AG04450 (cell line): ENCODE results near the gene ECT2. TPM values are rescaled to one million over a fixed set of nuclear protein-coding genes. Genes with fewer than 3 reads are reported as not detected.
"Not testable (repeated sequence)": the region's sequence is repeated elsewhere in the genome, so short reads cannot be mapped to it uniquely, and the experiment has no call there.

Source experiments
- CTCF ChIA-PET: fragments of 300-600, 350-600 bp; formaldehyde crosslinking; extraction: SDS; loops from one replicate; lab custom pipeline; 2022; ENCODE audit warnings: antibody characterized with exemption, inconsistent platforms; lab: Charles Lee
- POLR2A ChIA-PET: fragments of 350-600 bp; formaldehyde crosslinking; extraction: SDS; loops from one replicate; lab custom pipeline; 2021; ENCODE audit warnings: antibody characterized with exemption, inconsistent platforms; lab: Yijun Ruan, JAX
- DNase-seq: peaks from one replicate; pipeline ENCODE4 v3.0.0-alpha.2; 2011; ENCODE audit warnings: low read depth, low spot score
- H3K27ac ChIP-seq: one replicate; pipeline ENCODE4 v1.5.1; 2012; ENCODE audit warnings: low read depth, low read length, control low read depth
- H3K27me3 ChIP-seq: one replicate; pipeline ENCODE4 v1.6.0; 2012; ENCODE audit warnings: low read length; ENCODE audit not compliant: control insufficient read depth, insufficient read depth
- H3K4me3 ChIP-seq: 2 replicates; pipeline ENCODE4 v1.5.1; 2011; ENCODE audit warnings: mild to moderate bottlenecking, low read depth, low read length, control low read depth
- H3K9me3 ChIP-seq: 2 replicates; pipeline ENCODE4 v1.5.1; 2012; ENCODE audit warnings: low read length; ENCODE audit not compliant: control insufficient read depth, insufficient read depth
- polyA plus RNA-seq: library from polyadenylated mRNA; depleted of rRNA; stranded (reverse); fragments of >200 nt; gene quantifications from 2 replicates; pipeline ENCODE4 v1.2.3, GENCODE V29; 2011
- TF ChIP-seq, protein P1 (sequence below): IDR thresholded peaks from 2 replicates; pipeline ENCODE4 v1.5.1; 2011; ENCODE audit warnings: low read depth, low read length, control low read depth, inconsistent platforms

ECT2 gene
- polyA plus RNA-seq, 1 experiment, result 21.8 TPM

DNA sequence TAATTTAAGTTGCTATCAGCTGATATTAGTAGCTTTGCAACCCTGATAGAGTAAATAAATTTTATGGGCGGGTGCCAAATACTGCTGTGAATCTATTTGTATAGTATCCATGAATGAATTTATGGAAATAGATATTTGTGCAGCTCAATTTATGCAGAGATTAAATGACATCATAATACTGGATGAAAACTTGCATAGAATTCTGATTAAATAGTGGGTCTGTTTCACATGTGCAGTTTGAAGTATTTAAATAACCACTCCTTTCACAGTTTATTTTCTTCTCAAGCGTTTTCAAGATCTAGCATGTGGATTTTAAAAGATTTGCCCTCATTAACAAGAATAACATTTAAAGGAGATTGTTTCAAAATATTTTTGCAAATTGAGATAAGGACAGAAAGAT is 70.0 kb downstream of the ECT2 start:
- CTCF ChIA-PET, result interaction anchor here (1.0 to 1.2 kb wide), 2 partner anchors 10 to 16 kb away, joined by 3 to 4 read pairs; no protein-coding TSS in a partner anchor
- no peak for DNase-seq
- POLR2A ChIA-PET, result no interaction called here
- no peaks in the 10 kb centered on the region for H3K27me3 ChIP-seq
- no peak overlapping the region for H3K27ac ChIP-seq
- TF ChIP-seq, protein P1, sequence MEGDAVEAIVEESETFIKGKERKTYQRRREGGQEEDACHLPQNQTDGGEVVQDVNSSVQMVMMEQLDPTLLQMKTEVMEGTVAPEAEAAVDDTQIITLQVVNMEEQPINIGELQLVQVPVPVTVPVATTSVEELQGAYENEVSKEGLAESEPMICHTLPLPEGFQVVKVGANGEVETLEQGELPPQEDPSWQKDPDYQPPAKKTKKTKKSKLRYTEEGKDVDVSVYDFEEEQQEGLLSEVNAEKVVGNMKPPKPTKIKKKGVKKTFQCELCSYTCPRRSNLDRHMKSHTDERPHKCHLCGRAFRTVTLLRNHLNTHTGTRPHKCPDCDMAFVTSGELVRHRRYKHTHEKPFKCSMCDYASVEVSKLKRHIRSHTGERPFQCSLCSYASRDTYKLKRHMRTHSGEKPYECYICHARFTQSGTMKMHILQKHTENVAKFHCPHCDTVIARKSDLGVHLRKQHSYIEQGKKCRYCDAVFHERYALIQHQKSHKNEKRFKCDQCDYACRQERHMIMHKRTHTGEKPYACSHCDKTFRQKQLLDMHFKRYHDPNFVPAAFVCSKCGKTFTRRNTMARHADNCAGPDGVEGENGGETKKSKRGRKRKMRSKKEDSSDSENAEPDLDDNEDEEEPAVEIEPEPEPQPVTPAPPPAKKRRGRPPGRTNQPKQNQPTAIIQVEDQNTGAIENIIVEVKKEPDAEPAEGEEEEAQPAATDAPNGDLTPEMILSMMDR, result no peak
- H3K9me3 ChIP-seq, result no peaks in the 10 kb centered on the region
- H3K4me3 ChIP-seq, result no peak overlapping the region

DNA sequence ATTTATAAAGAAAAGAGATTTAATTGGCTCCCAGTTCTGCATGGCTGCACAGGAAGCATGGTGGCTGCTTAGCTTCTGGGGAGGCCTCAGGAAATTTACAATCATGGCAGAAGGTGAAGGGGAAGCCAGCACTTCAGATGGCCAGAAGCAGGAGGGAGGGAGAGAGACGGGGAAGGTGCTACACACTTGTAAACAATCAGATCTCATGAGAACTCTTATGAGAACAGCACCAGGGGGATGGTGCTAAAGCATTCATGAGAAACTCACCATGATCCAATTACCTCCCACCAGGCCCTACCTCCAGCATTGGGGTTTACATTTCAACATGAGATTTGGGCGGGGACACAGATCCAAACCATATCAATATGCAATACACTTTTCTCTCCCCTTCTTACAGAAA is 73.7 kb downstream of the ECT2 start:
- TF ChIP-seq, protein P1, result no peak
- Histone ChIP-seq H3K9me3 (no peaks in the 10 kb centered on the region), H3K4me3 (no peak overlapping the region), H3K27ac (no peak overlapping the region), H3K27me3 (no peaks in the 10 kb centered on the region)
- POLR2A ChIA-PET, result no interaction called here
- DNase-seq, result no peak
- CTCF ChIA-PET, result no interaction called here

DNA sequence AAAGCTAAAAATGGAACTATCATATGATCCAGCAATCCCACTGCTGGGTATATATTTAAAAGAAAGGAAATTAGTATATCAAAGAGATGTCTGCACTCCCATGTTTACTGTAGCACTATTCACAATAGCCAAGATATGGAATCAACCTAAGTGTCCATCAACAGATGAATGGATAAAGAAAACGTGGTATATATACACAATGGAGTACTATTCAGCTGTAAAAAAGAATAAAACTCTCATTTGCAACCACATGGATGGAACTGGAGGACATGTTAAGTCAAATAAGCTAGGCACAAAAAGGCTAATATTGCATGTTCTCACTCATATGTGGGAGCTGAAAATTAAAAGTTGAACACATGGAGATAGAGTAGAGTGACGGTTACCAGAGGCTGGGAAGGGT is 76.7 kb downstream of the ECT2 start:
- H3K27ac ChIP-seq, DNase-seq, POLR2A ChIA-PET, H3K9me3 ChIP-seq, H3K27me3 ChIP-seq, H3K4me3 ChIP-seq: not testable (repeated sequence)
- CTCF ChIA-PET, result interaction anchor here (1.6 to 1.8 kb wide), 2 partner anchors 9 to 16 kb away, joined by 4 to 9 read pairs; no protein-coding TSS in a partner anchor

DNA sequence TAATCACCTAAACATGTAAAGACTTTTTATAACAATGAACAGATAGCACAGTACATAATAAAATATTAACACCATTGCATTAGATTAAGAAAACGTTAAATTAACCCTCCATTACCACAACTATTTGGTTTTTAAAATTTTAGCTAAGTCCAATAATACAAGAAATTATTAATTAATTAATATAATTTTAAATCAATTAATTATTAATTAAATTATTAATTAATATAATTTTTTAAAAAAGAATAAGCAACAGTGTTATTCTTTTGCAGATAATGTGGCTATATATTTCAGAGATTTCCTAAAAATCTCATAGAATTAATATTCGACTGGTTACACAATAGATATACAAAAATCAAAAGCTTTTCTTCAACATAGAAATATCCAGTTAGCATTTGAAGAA is 82.5 kb downstream of the ECT2 start:
- TF ChIP-seq, protein P1, result no peak
- Histone ChIP-seq H3K27me3 (no peaks in the 10 kb centered on the region), H3K9me3 (no peaks in the 10 kb centered on the region), H3K27ac (no peak overlapping the region), H3K4me3 (no peak overlapping the region)
- DNase-seq, result no peak
- CTCF ChIA-PET, result no interaction called here
- POLR2A ChIA-PET, result no interaction called here

DNA sequence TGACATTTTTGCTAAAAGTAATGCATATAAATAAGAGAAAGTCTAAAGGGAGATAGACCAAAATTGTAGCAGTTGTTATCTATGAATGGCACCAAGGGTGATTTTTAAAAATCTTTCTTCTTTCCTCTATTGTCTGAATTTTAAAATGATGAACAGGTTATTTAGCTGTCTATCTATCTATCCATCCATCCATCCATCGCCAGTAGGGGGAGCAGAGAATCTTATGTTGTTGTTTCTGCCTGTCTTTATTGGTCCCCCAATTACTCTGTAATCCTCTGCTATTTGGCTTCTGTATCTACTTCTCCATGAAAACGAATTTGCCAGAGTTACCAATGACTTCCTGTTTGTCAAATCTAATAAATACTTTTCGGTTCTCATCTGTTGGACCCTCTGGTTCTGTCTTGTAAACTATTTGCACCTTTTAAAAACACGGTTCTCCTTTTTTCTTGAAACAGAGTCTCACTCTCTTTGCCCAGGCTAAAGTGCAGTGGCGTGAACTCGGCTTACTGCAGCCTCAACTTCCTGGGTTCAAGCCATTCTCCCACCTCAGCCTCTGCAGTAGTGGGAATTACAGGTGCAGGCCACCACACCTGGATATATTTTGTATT is 86.0 kb downstream of the ECT2 start:
- H3K27me3 ChIP-seq, result peaks cover 5% of the 10 kb centered on the region
- no peak for DNase-seq
- ChIA-PET CTCF (interaction anchor here (0.6 to 2.3 kb wide), 9 partner anchors 10 to 208 kb away, joined by 3 to 9 read pairs (median 6); no protein-coding TSS in a partner anchor), POLR2A (no interaction called here)
- no peaks in the 10 kb centered on the region for H3K9me3 ChIP-seq
- H3K27ac ChIP-seq, result no peak overlapping the region
- no peak overlapping the region for H3K4me3 ChIP-seq
- TF ChIP-seq, protein P1, result peak; percentile 79
